ENCODE results near the gene PSMC3.

GRCh38 chr11:47467357-47467756 lies 41.1 kb upstream of the PSMC3 start:
- TF ChIP-seq CTCF (IDR thresholded peaks at IDR 0.05; ENCODE audit: low read depth, low read length, poor library complexity, severe bottlenecking) (no peak), EZH2phosphoT487 (IDR thresholded peaks at IDR 0.05; ENCODE audit: borderline replicate concordance, low read length) (no peak)
